H1 (cell line): ENCODE data around the gene AADAC. TPM values are rescaled to one million over a fixed set of nuclear protein-coding genes. Genes with fewer than 3 reads are reported as not detected.

Experiments used
- CTCF ChIA-PET: fragments of 300-600 bp; sonication (Branson Sonifier 250); formaldehyde crosslinking; loops from one replicate; lab custom pipeline; 2021; ENCODE audit not compliant: partially characterized antibody; lab: Charles Lee
- POLR2A ChIA-PET: fragments of 300-600 bp; sonication (Branson Sonifier 250); formaldehyde crosslinking; loops from one replicate; lab custom pipeline; 2021; ENCODE audit warnings: inconsistent platforms; ENCODE audit not compliant: partially characterized antibody; lab: Charles Lee
- DNase-seq, 2 experiments: peaks; one replicate each; pipeline versions ENCODE4 v3.0.0 to v3.0.0-alpha.2; 2010 to 2022; ENCODE audit warnings: low spot score in 2 of 2, low read depth in 1 of 2, mixed read lengths in 1 of 2
- FAIRE-seq: peaks from 2 replicates; lab custom pipeline; 2011; peaks lifted over from hg19 to GRCh38; lab: Jason Lieb, UNC
- H2AFZ ChIP-seq: 2 replicates; pipeline ENCODE4 v1.8.1; 2012; ENCODE audit warnings: low read length, inconsistent platforms
- H2AK5ac ChIP-seq: 2 replicates; pipeline ENCODE4 v1.6.1; 2013; ENCODE audit warnings: low read depth, low read length
- H2BK120ac ChIP-seq: replicated peaks from 2 replicates; pipeline ENCODE3; 2013; ENCODE audit warnings: low read depth, low read length, inconsistent platforms
- H2BK12ac ChIP-seq: 2 replicates; pipeline ENCODE4 v1.6.1; 2013; ENCODE audit warnings: low read depth, low read length
- H2BK15ac ChIP-seq: 2 replicates; pipeline ENCODE4 v1.6.1; 2013; ENCODE audit warnings: low read length
- H2BK20ac ChIP-seq: 2 replicates; pipeline ENCODE4 v1.6.1; 2013; ENCODE audit warnings: low read length
- H2BK5ac ChIP-seq: 2 replicates; pipeline ENCODE4 v1.6.1; 2013; ENCODE audit warnings: low read depth, low read length
- H3K14ac ChIP-seq: 2 replicates; pipeline ENCODE4 v1.6.1; 2013; ENCODE audit warnings: inconsistent platforms; ENCODE audit not compliant: insufficient read length
- H3K18ac ChIP-seq: 2 replicates; pipeline ENCODE4 v1.6.1; 2013; ENCODE audit warnings: low read length; ENCODE audit errors: extremely low read depth
- H3K23ac ChIP-seq: 2 replicates; pipeline ENCODE4 v1.6.1; 2013; ENCODE audit warnings: inconsistent platforms; ENCODE audit not compliant: insufficient read length
- H3K23me2 ChIP-seq: 2 replicates; pipeline ENCODE4 v1.6.1; 2013; ENCODE audit warnings: low read depth, low read length
- H3K27ac ChIP-seq: 2 replicates; pipeline ENCODE4 v1.6.1; 2011; ENCODE audit warnings: low read depth, low read length, inconsistent platforms
- H3K27me3 ChIP-seq, 4 experiments: replicated peaks in 1 of 4; 1 replicate in 1 of 4; 2 replicates in 3 of 4; pipeline versions ENCODE4 v1.6.1 to v1.8.1; 2011 to 2013; ENCODE audit warnings: low read length in 3 of 4, mild to moderate bottlenecking in 3 of 4, inconsistent platforms in 2 of 4, mixed read lengths in 2 of 4, moderate library complexity in 1 of 4; ENCODE audit not compliant: control insufficient read depth in 3 of 4, insufficient read depth in 3 of 4; ENCODE audit errors: extremely low read depth in 1 of 4
- H3K36me3 ChIP-seq, 4 experiments: 2 replicates each; pipeline versions ENCODE4 v1.6.1 to v1.8.1; 2011 to 2013; ENCODE audit warnings: mild to moderate bottlenecking in 4 of 4, low read length in 3 of 4, moderate library complexity in 2 of 4, control low read depth in 1 of 4, inconsistent platforms in 1 of 4; ENCODE audit not compliant: insufficient read depth in 4 of 4, control insufficient read depth in 2 of 4
- H3K4ac ChIP-seq: replicated peaks from 2 replicates; pipeline ENCODE3; 2013; ENCODE audit warnings: low read length, low read depth, mixed read lengths, inconsistent platforms; ENCODE audit not compliant: insufficient read length
- H3K4me1 ChIP-seq, 4 experiments: replicated peaks in 1 of 4; 1 replicate in 1 of 4; 2 replicates in 3 of 4; pipeline versions ENCODE4 v1.6.1 to v1.8.1; 2011 to 2013; ENCODE audit warnings: low read length in 3 of 4, inconsistent platforms in 2 of 4, mixed read lengths in 1 of 4; ENCODE audit not compliant: insufficient read depth in 4 of 4, control insufficient read depth in 3 of 4
- H3K4me2 ChIP-seq, 2 experiments: 2 replicates each; pipeline versions ENCODE4 v1.6.1 to v1.8.1; 2011 to 2013; ENCODE audit warnings: low read depth in 2 of 2, low read length in 2 of 2, control low read depth in 1 of 2, inconsistent platforms in 1 of 2, mild to moderate bottlenecking in 1 of 2; ENCODE audit not compliant: insufficient read depth in 1 of 2
- H3K4me3 ChIP-seq, 4 experiments: fragments of 200-600, 300-600 bp in 1 of 4; sonication (generic), shearing (Covaris generic), sonication (Bioruptor Twin) in 1 of 4; 2 replicates each; pipeline versions ENCODE4 v1.5.1 to v1.8.1; 2011 to 2016; ENCODE audit warnings: low read length in 4 of 4, low read depth in 3 of 4, control low read depth in 2 of 4, inconsistent platforms in 2 of 4, mild to moderate bottlenecking in 2 of 4, mixed read lengths in 1 of 4, moderate library complexity in 1 of 4; ENCODE audit not compliant: insufficient read depth in 2 of 4; ENCODE audit errors: extremely low read depth in 1 of 4
- H3K56ac ChIP-seq: replicated peaks from 2 replicates; pipeline ENCODE3; 2013; ENCODE audit warnings: low read depth, mild to moderate bottlenecking, mixed read lengths, low read length, inconsistent platforms; ENCODE audit not compliant: insufficient read length
- H3K79me1 ChIP-seq: 2 replicates; pipeline ENCODE4 v1.6.1; 2013; ENCODE audit warnings: low read depth, low read length, control low read depth
- H3K79me2 ChIP-seq, 2 experiments: 2 replicates each; pipeline versions ENCODE4 v1.6.1 to v1.8.1; 2012 to 2013; ENCODE audit warnings: low read length in 2 of 2, mild to moderate bottlenecking in 2 of 2, inconsistent platforms in 1 of 2; ENCODE audit not compliant: insufficient read depth in 2 of 2, control insufficient read depth in 1 of 2
- H3K9ac ChIP-seq, 4 experiments: replicated peaks in 1 of 4; 1 replicate in 1 of 4; 2 replicates in 3 of 4; pipeline versions ENCODE4 v1.6.1 to v1.8.1; 2011 to 2013; ENCODE audit warnings: low read depth in 3 of 4, low read length in 3 of 4, control low read depth in 2 of 4, mild to moderate bottlenecking in 2 of 4, moderate library complexity in 2 of 4, inconsistent platforms in 1 of 4; ENCODE audit errors: extremely low read depth in 1 of 4
- H3K9me3 ChIP-seq, 2 experiments: 2 replicates each; pipeline versions ENCODE4 v1.6.1 to v1.8.1; 2012 to 2013; ENCODE audit warnings: mild to moderate bottlenecking in 2 of 2, moderate library complexity in 2 of 2, control low read depth in 1 of 2, inconsistent platforms in 1 of 2, low read depth in 1 of 2, low read length in 1 of 2, mixed read lengths in 1 of 2; ENCODE audit not compliant: insufficient read depth in 2 of 2
- H4K20me1 ChIP-seq, 2 experiments: replicated peaks in 1 of 2; 2 replicates each; pipeline versions ENCODE3 to v1.8.1; 2011 to 2013; ENCODE audit warnings: inconsistent platforms in 2 of 2, low read length in 2 of 2, mild to moderate bottlenecking in 1 of 2; ENCODE audit not compliant: insufficient read depth in 2 of 2, control insufficient read depth in 1 of 2
- H4K5ac ChIP-seq: 2 replicates; pipeline ENCODE4 v1.6.1; 2013; ENCODE audit warnings: low read length, low read depth, mixed read lengths, inconsistent platforms; ENCODE audit not compliant: insufficient read length
- H4K8ac ChIP-seq: 2 replicates; pipeline ENCODE4 v1.8.0; 2013; ENCODE audit warnings: mild to moderate bottlenecking, moderate library complexity, low read length, inconsistent platforms; ENCODE audit not compliant: insufficient read depth; ENCODE audit errors: extremely low read depth
- H4K91ac ChIP-seq: replicated peaks from 2 replicates; pipeline ENCODE3; 2013; ENCODE audit warnings: low read length, mixed read lengths, inconsistent platforms; ENCODE audit not compliant: insufficient read length
- ASH2L ChIP-seq: fragments of 200-600, 300-600 bp; sonication (generic); IDR thresholded peaks from one replicate; pipeline ENCODE4 v1.7.1; 2017; ENCODE audit warnings: low read length
- ATF2 ChIP-seq: IDR thresholded peaks from 2 replicates; pipeline ENCODE4 v1.6.1; 2012; ENCODE audit warnings: low read length, inconsistent platforms
- CBX5 ChIP-seq: fragments of 300-800, 300-1000 bp; sonication (generic); IDR thresholded peaks from 2 replicates; pipeline ENCODE4 v1.7.1; 2016; ENCODE audit warnings: antibody characterized with exemption, low read length, low read depth
- CEBPB ChIP-seq: IDR thresholded peaks from 2 replicates; pipeline ENCODE4 v1.6.1; 2012; ENCODE audit warnings: low read depth, low read length
- E2F6 ChIP-seq: IDR thresholded peaks from 2 replicates; pipeline ENCODE4 v1.6.1; 2012; ENCODE audit warnings: inconsistent platforms
- EZH2 ChIP-seq: fragments of 200-600 bp; sonication (generic); IDR thresholded peaks from 2 replicates; pipeline ENCODE4 v1.7.1; 2012; ENCODE audit warnings: low read depth, mild to moderate bottlenecking, moderate library complexity, low read length, inconsistent platforms; ENCODE audit not compliant: severe bottlenecking
- JUND ChIP-seq: IDR thresholded peaks from 2 replicates; pipeline ENCODE4 v1.6.1; 2011; ENCODE audit warnings: mild to moderate bottlenecking, improper control_type of control experiment, low read length
- POLR2A ChIP-seq, 2 experiments: IDR thresholded peaks; 1 replicate in 1 of 2; 2 replicates in 1 of 2; pipeline ENCODE4 v1.6.1; 2011; ENCODE audit warnings: low read depth in 2 of 2, low read length in 2 of 2, mild to moderate bottlenecking in 2 of 2; ENCODE audit errors: control extremely low read depth in 1 of 2
- POU5F1 ChIP-seq: IDR thresholded peaks from 2 replicates; pipeline ENCODE4 v1.6.1; 2011; ENCODE audit warnings: low read depth, mild to moderate bottlenecking, low read length, moderate library complexity
- SIN3A ChIP-seq, 2 experiments: IDR thresholded peaks in 1 of 2; conservative IDR thresholded peaks in 1 of 2; 2 replicates each; pipeline ENCODE4 v1.6.1; 2011 to 2012; ENCODE audit warnings: low read length in 2 of 2, improper control_type of control experiment in 1 of 2, low read depth in 1 of 2, mild to moderate bottlenecking in 1 of 2
- SP1 ChIP-seq: IDR thresholded peaks from 2 replicates; pipeline ENCODE4 v1.6.1; 2011; ENCODE audit warnings: low read depth, low read length
- SUZ12 ChIP-seq: fragments of 200-600 bp; sonication (generic); IDR thresholded peaks from 2 replicates; pipeline ENCODE4 v1.6.1; 2012; ENCODE audit warnings: mild to moderate bottlenecking, inconsistent platforms, low read length, moderate library complexity, mixed read lengths
- ZNF274 ChIP-seq: IDR thresholded peaks from 2 replicates; pipeline ENCODE4 v1.7.0; 2012; ENCODE audit warnings: low read length, borderline replicate concordance; ENCODE audit errors: extremely low read depth
- WGBS, 2 experiments: shearing (Covaris generic) in 1 of 2; methylation state at CpG; one replicate each; pipeline versions ENCODE4 v1.1.6 to v1.1.7; 2013 to 2015; ENCODE audit warnings: low lambda C conversion rate in 2 of 2, mixed read lengths in 2 of 2, inconsistent platforms in 1 of 2, low coverage in 1 of 2, missing lambda C conversion rate in 1 of 2; ENCODE audit not compliant: insufficient replicate concordance in 2 of 2, insufficient coverage in 1 of 2, insufficient read length in 1 of 2; ENCODE audit errors: extremely low coverage in 1 of 2, missing lambda C conversion rate in 1 of 2; 5-methylcytosine and 5-hydroxymethylcytosine counted together
- polyA plus RNA-seq, 7 experiments: library from polyadenylated mRNA; depleted of rRNA in 3 of 7; stranded (reverse) in 5 of 7; unstranded in 2 of 7; fragments of >200 nt in 5 of 7; fragments of 200-250 nt in 2 of 7; gene quantifications; 1 replicate in 5 of 7; 2 replicates in 1 of 7; 4 replicates in 1 of 7; pipeline versions ENCODE4 v1.2.1 to v1.2.3, GENCODE V29; 2011 to 2013; ENCODE audit warnings: missing spikeins in 2 of 7, mixed read lengths in 2 of 7
- total RNA-seq: library from RNA; stranded (reverse); fragmentation: NEBNext Ultra II Directional; extraction: Animal tissue kit (Norgen Biotek cat#: 25700); gene quantifications from 2 replicates; pipeline ENCODE4 v1.2.1, GENCODE V29; 2021

AADAC gene
- total and polyA plus RNA-seq, 2 of the 8 experiments (the other 6 are each of a cell fraction or from before 2014, with no cell fraction given): not detected

- Histone ChIP-seq H3K4me1 (no peaks in the 10 kb centered on the region), H2AFZ (no peak overlapping the region), H3K4me2 (no peak overlapping the region), H3K4me3 (no peak overlapping the region), H3K9ac (no peak overlapping the region), H3K36me3 (no peaks in the 10 kb centered on the region), H2BK15ac (no peak overlapping the region), H3K56ac (no peak overlapping the region), H2AK5ac (no peak overlapping the region), H3K4ac (no peak overlapping the region), H4K5ac (no peak overlapping the region), H3K27ac (no peak overlapping the region), H3K79me2 (no peaks in the 10 kb centered on the region), H2BK5ac (no peak overlapping the region), H3K18ac (no peak overlapping the region), H3K23ac (no peak overlapping the region), H2BK12ac (no peak overlapping the region), H3K27me3 (no peaks in the 10 kb centered on the region), H3K79me1 (no peaks in the 10 kb centered on the region), H3K14ac (no peak overlapping the region), H4K20me1 (no peaks in the 10 kb centered on the region), H3K23me2 (no peaks in the 10 kb centered on the region), H2BK20ac (no peak overlapping the region), H4K8ac (no peak overlapping the region), H3K9me3 (no peaks in the 10 kb centered on the region), H4K91ac (no peak overlapping the region), H2BK120ac (no peak overlapping the region)
- FAIRE-seq (no peak), DNase-seq (no peak)
- WGBS, 2 experiments: 85% methylated on average over 2 of the region's 2 CpGs; no CpG with 5 or more reads in 1 of the 2 experiments
- CTCF ChIA-PET: interaction anchor here (0.9 to 1.0 kb wide), 2 partner anchors 9 to 24 kb away, joined by 3 read pairs; no protein-coding TSS in a partner anchor
- POLR2A ChIA-PET: no interaction called here
- no peak for TF ChIP-seq POU5F1
- no peak for TF ChIP-seq SUZ12
- TF ChIP-seq CBX5: no peak
- TF ChIP-seq CEBPB: no peak
- TF ChIP-seq E2F6: no peak
- no peak for TF ChIP-seq ASH2L
- TF ChIP-seq SP1: no peak
- no peak for TF ChIP-seq POLR2A (IDR thresholded peaks at IDR 0.05; ENCODE audit: control extremely low read depth in 1 of 2, low read depth in 2 of 2, low read length in 2 of 2)
- no peak for TF ChIP-seq EZH2
- TF ChIP-seq ZNF274: no peak
- TF ChIP-seq SIN3A (conservative IDR thresholded peaks at IDR 0.05 in 1 of 2, IDR thresholded peaks at IDR 0.05 in 1 of 2; ENCODE audit: low read depth in 1 of 2, low read length in 2 of 2): no peak
- TF ChIP-seq JUND: no peak
- TF ChIP-seq ATF2: no peak
Observed at GRCh38 chr3:151863611-151864010, 49.7 kb downstream of the AADAC start.
